GM23248 (cell line): ENCODE results near the gene C1QC.

Experiments
- EZH2 ChIP-seq: fragments of 200-600 bp; sonication (generic); IDR thresholded peaks from 2 replicates; pipeline ENCODE4 v1.6.1; 2018; ENCODE audit warnings: antibody characterized with exemption, mild to moderate bottlenecking; ENCODE audit not compliant: insufficient read depth, poor library complexity, severe bottlenecking
- EZH2phosphoT487 ChIP-seq: fragments of 200-600 bp; sonication (generic); IDR thresholded peaks from 2 replicates; pipeline ENCODE4 v1.6.1; 2018; ENCODE audit warnings: antibody characterized with exemption, moderate library complexity, mild to moderate bottlenecking, low read depth; ENCODE audit not compliant: insufficient read depth

DNA sequence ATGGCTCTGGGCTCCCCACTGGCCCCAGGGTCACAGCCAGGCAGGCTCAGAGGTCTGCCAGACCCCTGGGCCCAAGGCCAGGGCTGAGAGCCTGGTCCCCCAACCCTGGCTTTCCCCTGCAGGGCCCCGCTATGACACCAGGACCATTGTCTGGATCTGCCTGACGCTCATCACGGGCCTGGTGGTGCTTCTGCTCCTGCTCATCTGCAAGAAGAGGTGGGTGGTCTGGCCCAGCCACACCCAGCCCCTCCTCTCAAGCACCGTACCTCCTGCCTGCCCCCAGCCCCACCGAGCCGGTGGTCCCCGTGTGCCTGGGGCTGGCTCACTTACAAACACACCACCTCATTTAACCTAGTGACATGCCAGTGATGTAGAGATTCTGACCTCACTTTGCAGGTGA is 48.3 kb upstream of the C1QC start:
- TF ChIP-seq EZH2 (no peak), EZH2phosphoT487 (no peak)
